ENCODE results near the gene NUCB1. TPM values are rescaled to one million over a fixed set of nuclear protein-coding genes. Genes with fewer than 3 reads are reported as not detected.

Gene NUCB1
- total RNA-seq, 4 donors from 2014 or later, result 83.9 to 162 (median 148) TPM

DNA sequence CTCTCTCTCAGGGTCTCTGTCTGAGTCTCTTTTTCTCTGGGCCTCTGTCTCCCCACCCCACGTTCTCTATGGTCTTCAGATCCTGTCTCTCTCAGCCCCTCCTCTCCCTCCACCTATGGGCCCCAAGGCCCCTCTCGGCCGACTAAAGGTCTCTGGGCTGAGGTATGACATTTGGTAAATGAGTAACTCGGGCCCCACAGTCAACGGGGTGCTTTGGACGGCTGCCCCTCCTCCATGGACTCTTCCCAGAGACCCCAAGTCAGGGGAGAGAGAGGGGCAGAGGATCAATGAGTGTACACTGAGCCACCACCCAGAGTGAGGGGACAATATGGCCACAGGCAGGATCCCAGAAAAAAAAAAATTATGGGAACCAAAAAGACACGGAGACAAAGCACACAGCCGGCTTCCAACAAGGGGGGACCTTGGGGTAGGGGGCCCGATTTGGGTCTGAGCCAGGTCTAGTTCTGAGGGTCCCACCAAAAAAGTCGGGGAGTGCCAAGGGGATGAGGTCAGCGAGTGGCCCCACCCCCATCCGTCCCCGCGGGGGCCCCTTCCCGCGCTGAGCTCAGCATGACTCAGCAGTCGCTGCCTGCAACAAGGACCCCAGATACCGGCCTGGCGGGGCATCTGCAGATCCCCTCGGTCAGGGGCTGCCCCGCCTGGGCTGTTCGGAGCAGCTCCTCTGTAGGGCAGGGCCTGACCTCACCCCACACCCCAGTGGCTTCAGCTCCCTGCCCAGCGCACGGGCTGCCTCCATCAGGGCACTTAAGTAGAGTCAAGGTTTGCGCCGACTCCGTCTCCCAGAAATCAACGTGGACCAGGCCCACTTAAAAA lies 63.5 kb downstream of the NUCB1 start:
- intact Hi-C loops (cut with DNase I; ENCODE audit: low total_unique reads) (no loop called here), in situ Hi-C loops (cut with MboI; ENCODE audit: low sequenced_read_pairs in 4 of 4) (loop anchor here in 2 of 4 donors (10.0 to 25.0 kb wide), 2 partner anchors 89 to 101 kb away; partner anchors contain the start of genes PPP1R15A (in 2 of the 2) and PLEKHA4 (in 1 of the 2))
- ATAC-seq, result peak in 1 of 2 donors; percentile 0

DNA sequence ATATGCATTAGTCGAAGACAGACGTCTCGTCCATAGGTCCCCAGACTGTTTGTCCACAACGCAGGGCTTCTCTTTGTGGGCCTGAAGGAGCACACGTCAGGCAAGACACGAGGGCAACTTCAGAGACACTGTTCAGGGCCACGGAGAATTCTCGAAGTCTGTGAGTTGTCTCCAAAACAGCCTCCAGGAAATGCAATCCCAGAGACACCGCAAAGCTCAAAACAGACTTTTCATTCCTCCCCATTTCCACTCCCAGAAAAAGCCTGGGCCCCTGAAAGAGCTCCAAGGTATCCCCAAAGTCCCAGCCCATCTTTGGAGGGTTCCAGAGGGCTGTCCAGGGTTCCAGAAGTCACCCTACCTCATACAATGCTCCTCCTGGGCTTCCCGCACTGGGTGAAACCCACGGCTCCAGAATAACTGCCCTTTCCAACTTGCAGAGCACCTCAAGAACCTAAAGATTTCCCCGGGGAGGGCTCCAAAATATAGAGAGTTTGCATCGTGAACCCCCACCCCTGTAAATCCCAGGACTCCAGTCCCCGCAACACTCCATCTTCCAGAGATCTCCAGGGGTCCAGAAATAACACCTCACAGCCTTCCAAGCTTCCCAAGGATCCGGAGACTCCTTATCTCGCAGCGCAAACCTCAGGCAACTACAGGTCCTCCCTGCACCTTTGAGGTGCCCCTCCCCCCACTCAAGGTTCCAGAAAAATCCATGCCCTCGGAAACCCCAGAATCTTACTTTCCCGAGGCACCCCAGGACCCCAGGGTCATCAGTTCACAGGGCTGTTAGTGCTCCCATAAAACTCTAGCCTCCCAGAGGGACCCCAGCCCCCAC lies 64.3 kb downstream of the NUCB1 start:
- no peaks in the 10 kb centered on the region for H3K27me3 ChIP-seq
- in situ Hi-C loops (cut with MboI; ENCODE audit: low sequenced_read_pairs in 4 of 4) (loop anchor here in 2 of 4 donors (10.0 to 25.0 kb wide), 2 partner anchors 90 to 102 kb away; partner anchors contain the start of genes PPP1R15A (in 2 of the 2) and PLEKHA4 (in 1 of the 2)), intact Hi-C loops (cut with DNase I; ENCODE audit: low total_unique reads) (loop anchor here (1.0 to 5.0 kb wide), 3 partner anchors 29 to 167 kb away; partner anchors contain the start of genes GYS1, PPP1R15A and RUVBL2)
- H3K4me3 ChIP-seq, result peak overlapping the region; percentile 76 to 97 (median 96)
- H3K4me1 ChIP-seq, result peaks cover 27 to 48% of the 10 kb centered on the region in 2 donors
- peak; percentile 7 to 8 for ATAC-seq
- no peak for DNase-seq
- peak in 1 of 2 donors; percentile 2 for TF ChIP-seq POLR2A (IDR thresholded peaks at IDR 0.05)
- TF ChIP-seq, protein P1, sequence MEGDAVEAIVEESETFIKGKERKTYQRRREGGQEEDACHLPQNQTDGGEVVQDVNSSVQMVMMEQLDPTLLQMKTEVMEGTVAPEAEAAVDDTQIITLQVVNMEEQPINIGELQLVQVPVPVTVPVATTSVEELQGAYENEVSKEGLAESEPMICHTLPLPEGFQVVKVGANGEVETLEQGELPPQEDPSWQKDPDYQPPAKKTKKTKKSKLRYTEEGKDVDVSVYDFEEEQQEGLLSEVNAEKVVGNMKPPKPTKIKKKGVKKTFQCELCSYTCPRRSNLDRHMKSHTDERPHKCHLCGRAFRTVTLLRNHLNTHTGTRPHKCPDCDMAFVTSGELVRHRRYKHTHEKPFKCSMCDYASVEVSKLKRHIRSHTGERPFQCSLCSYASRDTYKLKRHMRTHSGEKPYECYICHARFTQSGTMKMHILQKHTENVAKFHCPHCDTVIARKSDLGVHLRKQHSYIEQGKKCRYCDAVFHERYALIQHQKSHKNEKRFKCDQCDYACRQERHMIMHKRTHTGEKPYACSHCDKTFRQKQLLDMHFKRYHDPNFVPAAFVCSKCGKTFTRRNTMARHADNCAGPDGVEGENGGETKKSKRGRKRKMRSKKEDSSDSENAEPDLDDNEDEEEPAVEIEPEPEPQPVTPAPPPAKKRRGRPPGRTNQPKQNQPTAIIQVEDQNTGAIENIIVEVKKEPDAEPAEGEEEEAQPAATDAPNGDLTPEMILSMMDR (IDR thresholded peaks at IDR 0.05 in 4 of 5, conservative IDR thresholded peaks at IDR 0.05 in 1 of 5), result no peak
- H3K9me3 ChIP-seq, result no peaks in the 10 kb centered on the region
- peak overlapping the region; percentile 89 to 99 (median 98) for H3K27ac ChIP-seq
- peaks cover 0 to 20% of the 10 kb centered on the region in 2 donors for H3K36me3 ChIP-seq

More for the DNA sequence above, 63.5 kb downstream of the NUCB1 start:
- H3K9me3 ChIP-seq, result no peaks in the 10 kb centered on the region
- DNase-seq, result peak; percentile 62 to 75
- H3K36me3 ChIP-seq, result peaks cover 0 to 12% of the 10 kb centered on the region in 2 donors
- peak overlapping the region; percentile 76 to 97 (median 96) for H3K4me3 ChIP-seq
- peaks cover 27 to 47% of the 10 kb centered on the region in 2 donors for H3K4me1 ChIP-seq
- H3K27ac ChIP-seq, result peak overlapping the region; percentile 89 to 99 (median 98)
- H3K27me3 ChIP-seq, result no peaks in the 10 kb centered on the region
- TF ChIP-seq, protein P1 (IDR thresholded peaks at IDR 0.05 in 4 of 5, conservative IDR thresholded peaks at IDR 0.05 in 1 of 5), result no peak
- peak in 1 of 2 donors; percentile 43 for TF ChIP-seq POLR2A (IDR thresholded peaks at IDR 0.05)

DNA sequence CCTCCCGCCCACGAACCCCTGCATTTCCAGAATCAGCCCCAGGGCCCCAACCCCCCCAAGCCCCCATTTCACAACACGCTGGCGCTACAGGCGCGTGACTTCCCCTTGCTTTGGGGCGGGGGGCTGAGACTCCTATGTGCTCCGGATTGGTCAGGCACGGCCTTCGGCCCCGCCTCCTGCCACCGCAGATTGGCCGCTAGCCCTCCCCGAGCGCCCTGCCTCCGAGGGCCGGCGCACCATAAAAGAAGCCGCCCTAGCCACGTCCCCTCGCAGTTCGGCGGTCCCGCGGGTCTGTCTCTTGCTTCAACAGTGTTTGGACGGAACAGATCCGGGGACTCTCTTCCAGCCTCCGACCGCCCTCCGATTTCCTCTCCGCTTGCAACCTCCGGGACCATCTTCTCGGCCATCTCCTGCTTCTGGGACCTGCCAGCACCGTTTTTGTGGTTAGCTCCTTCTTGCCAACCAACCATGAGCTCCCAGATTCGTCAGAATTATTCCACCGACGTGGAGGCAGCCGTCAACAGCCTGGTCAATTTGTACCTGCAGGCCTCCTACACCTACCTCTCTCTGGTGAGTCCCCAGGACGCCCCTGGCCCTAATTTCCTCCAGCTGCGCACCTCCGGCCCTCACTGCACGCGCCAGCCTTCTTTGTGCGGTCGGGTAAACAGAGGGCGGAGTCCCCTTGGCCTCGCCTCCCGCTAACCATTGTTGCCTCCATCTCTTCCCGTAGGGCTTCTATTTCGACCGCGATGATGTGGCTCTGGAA lies 65.1 kb downstream of the NUCB1 start, which contains the start of gene FTL:
TSS of gene FTL (plus strand) at position 270 of the 766 bp plus-strand sequence. CDS start at position 469, 199 bp downstream.
- H3K27ac ChIP-seq, result peak within 1 kb of the TSS; percentile 89 to 99 (median 98)
- in situ Hi-C loops (cut with MboI; ENCODE audit: low sequenced_read_pairs in 4 of 4), result loop anchor here in 2 of 4 donors (10.0 to 25.0 kb wide), 2 partner anchors 90 to 103 kb away; partner anchors contain the start of genes PPP1R15A (in 2 of the 2) and PLEKHA4 (in 1 of the 2)
- H3K9me3 ChIP-seq, result no peaks in the 10 kb centered on the region
- H3K36me3 ChIP-seq, result peaks cover 0 to 28% of the 10 kb centered on the region in 2 donors
- intact Hi-C loops (cut with DNase I; ENCODE audit: low total_unique reads), result loop anchor here (1.0 to 5.0 kb wide), 3 partner anchors 28 to 168 kb away; partner anchors contain the start of genes GYS1, PPP1R15A and RUVBL2
- H3K27me3 ChIP-seq, result no peaks in the 10 kb centered on the region
- TF ChIP-seq POLR2A (IDR thresholded peaks at IDR 0.05), result peak; percentile 99 to 100
- TF ChIP-seq, protein P1 (IDR thresholded peaks at IDR 0.05 in 4 of 5, conservative IDR thresholded peaks at IDR 0.05 in 1 of 5), result no peak
- ATAC-seq (peak; percentile 66 to 67), DNase-seq (peak; percentile 97 to 98)
- peaks cover 30 to 48% of the 10 kb centered on the region in 2 donors for H3K4me1 ChIP-seq
- H3K4me3 ChIP-seq, result peak within 1 kb of the TSS; percentile 95 to 97 (median 96)
